ENCODE results near the gene ZNF469. TPM values are rescaled to one million over a fixed set of nuclear protein-coding genes. Genes with fewer than 3 reads are reported as not detected.

ZNF469 gene
- total RNA-seq, 2 donors from 2014 or later: 2.9 to 6.2 TPM

DNA sequence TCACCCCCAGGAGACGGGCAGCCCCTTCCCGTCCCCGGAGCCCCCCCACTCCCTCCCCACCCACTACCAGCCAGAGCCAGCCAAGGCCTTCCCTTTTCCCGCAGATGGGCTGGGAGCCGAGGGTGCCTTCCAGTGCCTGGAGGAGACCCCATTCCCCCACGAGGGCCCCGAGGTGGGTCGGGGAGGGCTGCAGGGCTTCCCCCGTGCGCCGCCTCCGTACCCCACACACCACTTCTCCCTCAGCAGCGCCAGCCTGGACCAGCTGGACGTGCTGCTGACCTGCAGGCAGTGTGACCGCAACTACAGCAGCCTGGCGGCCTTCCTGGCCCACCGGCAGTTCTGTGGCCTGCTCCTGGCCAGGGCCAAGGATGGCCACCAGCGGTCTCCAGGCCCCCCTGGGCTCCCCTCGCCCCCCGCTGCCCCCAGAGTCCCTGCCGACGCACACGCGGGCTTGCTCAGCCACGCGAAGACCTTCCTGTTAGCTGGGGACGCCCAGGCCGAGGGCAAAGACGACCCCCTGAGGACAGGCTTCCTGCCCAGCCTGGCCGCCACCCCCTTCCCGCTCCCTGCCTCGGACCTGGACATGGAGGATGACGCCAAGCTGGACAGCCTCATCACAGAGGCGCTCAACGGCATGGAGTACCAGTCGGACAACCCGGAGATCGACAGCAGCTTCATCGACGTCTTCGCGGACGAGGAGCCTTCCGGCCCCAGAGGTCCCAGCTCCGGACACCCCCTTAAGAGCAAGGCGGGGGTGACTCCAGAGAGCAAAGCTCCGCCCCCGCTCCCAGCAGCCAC lies 46.8 kb downstream of the ZNF469 start:
- intact Hi-C loops (cut with DNase I): loop anchor here in 1 of 2 donors (10.0 kb wide), 1 partner anchor 235 kb away; no protein-coding TSS in a partner anchor
- DNase-seq (ENCODE audit: low spot score): no peak

DNA sequence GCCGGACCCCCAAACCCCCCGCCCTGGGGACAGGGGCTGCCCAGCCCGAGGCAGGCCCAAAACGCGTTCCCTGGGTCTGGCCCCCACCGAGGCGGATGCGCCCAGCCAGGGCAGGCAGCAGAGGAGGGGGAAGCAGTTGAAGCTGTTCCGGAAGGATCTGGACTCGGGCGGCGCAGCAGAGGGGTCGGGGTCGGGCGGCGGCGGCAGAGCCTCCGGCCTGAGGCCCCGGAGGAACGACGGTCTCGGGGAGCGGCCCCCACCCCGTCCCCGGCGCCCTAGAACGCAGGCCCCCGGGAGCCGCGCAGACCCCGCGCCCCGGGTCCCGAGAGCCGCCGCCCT lies 47.4 kb downstream of the ZNF469 start:
- no peak for DNase-seq (ENCODE audit: low spot score)
- intact Hi-C loops (cut with DNase I): loop anchor here in 1 of 2 donors (10.0 kb wide), 1 partner anchor 235 kb away; no protein-coding TSS in a partner anchor

DNA sequence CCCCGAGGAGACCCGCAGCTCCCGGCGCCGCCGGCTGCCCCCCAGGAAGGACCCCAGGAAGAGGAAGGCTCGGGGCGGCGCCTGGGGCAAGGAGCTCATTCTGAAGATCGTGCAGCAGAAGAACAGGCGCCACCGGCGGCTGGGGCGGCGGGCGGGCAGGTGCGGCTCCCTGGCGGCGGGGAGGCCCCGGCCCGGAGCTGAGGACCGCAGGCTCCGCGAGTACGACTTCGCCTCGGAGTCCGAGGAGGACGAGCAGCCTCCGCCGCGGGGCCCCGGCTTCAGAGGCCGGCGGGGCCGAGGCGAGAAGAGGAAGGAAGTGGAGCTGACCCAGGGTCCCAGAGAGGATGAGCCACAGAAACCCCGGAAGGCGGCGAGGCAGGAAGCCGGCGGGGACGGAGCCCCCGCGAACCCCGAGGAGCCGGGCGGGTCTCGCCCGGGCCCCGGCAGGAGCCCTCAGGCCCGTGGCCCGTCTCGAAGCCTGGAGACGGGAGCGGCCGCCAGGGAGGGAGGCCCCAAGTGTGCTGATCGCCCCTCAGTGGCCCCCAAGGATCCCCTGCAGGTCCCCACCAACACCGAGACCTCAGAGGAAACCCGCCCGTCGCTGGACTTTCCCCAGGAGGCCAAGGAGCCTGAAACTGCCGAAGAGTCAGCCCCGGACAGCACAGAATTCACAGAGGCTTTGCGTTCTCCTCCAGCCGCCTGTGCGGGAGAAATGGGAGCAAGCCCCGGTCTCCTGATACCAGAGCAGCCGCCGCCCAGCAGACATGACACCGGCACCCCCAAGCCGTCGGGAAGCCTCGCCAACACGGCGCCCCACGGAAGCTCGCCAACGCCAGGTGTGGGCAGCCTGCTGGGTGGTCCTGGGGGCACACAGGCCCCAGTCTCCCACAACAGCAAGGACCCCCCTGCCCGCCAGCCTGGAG lies 48.0 kb downstream of the ZNF469 start:
- DNase-seq (ENCODE audit: low spot score): no peak
- intact Hi-C loops (cut with DNase I): loop anchor here in 1 of 2 donors (10.0 kb wide), 1 partner anchor 236 kb away; no protein-coding TSS in a partner anchor

DNA sequence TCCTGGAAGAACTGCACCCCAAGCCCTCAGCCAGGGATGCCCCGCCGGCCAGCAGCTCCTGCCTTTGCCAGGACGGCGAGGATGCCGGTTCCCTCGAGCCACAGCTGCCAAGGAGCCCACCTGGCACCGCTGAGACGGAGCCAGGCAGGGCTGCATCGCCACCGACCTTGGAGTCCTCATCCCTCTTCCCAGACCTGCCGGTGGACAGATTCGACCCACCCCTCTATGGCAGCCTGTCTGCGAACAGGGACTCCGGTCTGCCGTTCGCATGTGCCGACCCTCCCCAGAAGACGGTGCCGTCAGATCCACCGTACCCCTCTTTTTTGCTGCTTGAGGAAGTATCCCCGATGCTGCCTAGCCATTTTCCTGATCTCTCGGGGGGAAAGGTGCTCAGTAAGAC lies 48.9 kb downstream of the ZNF469 start:
- DNase-seq (ENCODE audit: low spot score): no peak
- intact Hi-C loops (cut with DNase I): loop anchor here in 1 of 2 donors (10.0 kb wide), 1 partner anchor 237 kb away; no protein-coding TSS in a partner anchor

DNA sequence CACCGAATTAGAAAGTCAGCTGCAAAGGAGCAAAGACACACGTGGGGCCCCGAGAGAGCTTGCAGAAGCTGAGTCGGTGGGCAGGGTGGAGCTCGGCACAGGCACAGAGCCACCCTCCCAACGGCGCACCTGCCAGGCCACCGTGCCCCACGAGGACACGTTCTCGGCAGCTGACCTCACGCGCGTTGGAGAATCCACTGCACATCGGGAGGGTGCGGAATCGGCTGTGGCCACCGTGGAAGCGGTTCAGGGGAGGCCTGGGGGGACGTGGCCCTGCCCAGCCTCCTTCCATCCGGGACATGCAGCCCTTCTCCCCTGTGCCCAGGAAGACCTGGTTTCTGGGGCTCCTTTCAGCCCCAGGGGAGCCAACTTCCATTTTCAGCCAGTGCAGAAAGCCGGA lies 49.4 kb downstream of the ZNF469 start:
- intact Hi-C loops (cut with DNase I): loop anchor here in 1 of 2 donors (10.0 kb wide), 1 partner anchor 237 kb away; no protein-coding TSS in a partner anchor
- no peak for DNase-seq (ENCODE audit: low spot score)

Other genes with a start within 250 kb of the ZNF469 start
- gene ZFPM1, start 70.3 kb downstream of the ZNF469 start, total RNA-seq: 1 to 10 TPM; 4.0 to 4.3 TPM
- gene ZC3H18, start 187.4 kb downstream of the ZNF469 start, total RNA-seq: 10 to 100 TPM; 23.2 to 29.1 TPM

All from posterior vena cava (tissue), 2 donors.